Endodermal cell (in vitro differentiated cells): ENCODE data around the gene NIPAL4. TPM values are rescaled to one million over a fixed set of nuclear protein-coding genes. Genes with fewer than 3 reads are reported as not detected.

Experiments
- DNase-seq: peaks from one replicate; pipeline ENCODE4 v3.0.0-alpha.2; 2017
- H3K27ac ChIP-seq: 2 replicates; pipeline ENCODE4 v1.5.1; 2013; ENCODE audit warnings: mild to moderate bottlenecking, low read depth, low read length, moderate library complexity
- H3K27me3 ChIP-seq: 2 replicates; pipeline ENCODE4 v1.6.1; 2013; ENCODE audit warnings: mild to moderate bottlenecking, low read length, moderate library complexity; ENCODE audit not compliant: insufficient read depth, control insufficient read depth, poor library complexity, severe bottlenecking
- H3K36me3 ChIP-seq: 2 replicates; pipeline ENCODE4 v1.7.0; 2013; ENCODE audit warnings: mild to moderate bottlenecking, low read length, moderate library complexity; ENCODE audit not compliant: control insufficient read depth, insufficient read depth
- H3K4me1 ChIP-seq: one replicate; pipeline ENCODE4 v1.7.0; 2013; ENCODE audit warnings: low read length; ENCODE audit not compliant: control insufficient read depth, insufficient read depth
- H3K4me3 ChIP-seq: 2 replicates; pipeline ENCODE4 v1.5.1; 2013; ENCODE audit warnings: mild to moderate bottlenecking, low read length, moderate library complexity
- H3K9ac ChIP-seq: 2 replicates; pipeline ENCODE4 v1.6.1; 2013; ENCODE audit warnings: mild to moderate bottlenecking, low read length, moderate library complexity; ENCODE audit not compliant: poor library complexity, severe bottlenecking; ENCODE audit errors: extremely low read depth
- H3K9me3 ChIP-seq: 2 replicates; pipeline ENCODE4 v1.6.1; 2013; ENCODE audit warnings: mild to moderate bottlenecking, low read length, moderate library complexity; ENCODE audit not compliant: control insufficient read depth
- H3K27ac Mint-ChIP-seq: 2 replicates; pipeline ENCODE4 v1.8.0; 2020; ENCODE audit warnings: mixed read lengths
- H3K27me3 Mint-ChIP-seq: 2 replicates; pipeline ENCODE4 v1.8.0; 2021; ENCODE audit warnings: mild to moderate bottlenecking, mixed read lengths; ENCODE audit not compliant: insufficient read depth
- H3K36me3 Mint-ChIP-seq: 2 replicates; pipeline ENCODE4 v1.8.0; 2020; ENCODE audit warnings: low read depth, mixed read lengths
- H3K4me1 Mint-ChIP-seq: 2 replicates; pipeline ENCODE4 v1.8.0; 2020; ENCODE audit warnings: mixed read lengths
- H3K4me3 Mint-ChIP-seq: 2 replicates; pipeline ENCODE4 v1.8.0; 2020; ENCODE audit warnings: mild to moderate bottlenecking, moderate library complexity, mixed read lengths
- H3K9me3 Mint-ChIP-seq: 2 replicates; pipeline ENCODE4 v1.8.0; 2020; ENCODE audit warnings: mild to moderate bottlenecking, mixed read lengths
- WGBS, 2 experiments: methylation state at CpG; one replicate each; pipeline versions ENCODE4 v1.1.5 to v1.1.7; 2013; ENCODE audit warnings: missing lambda C conversion rate in 2 of 2, mixed read lengths in 1 of 2; ENCODE audit not compliant: insufficient coverage in 1 of 2, insufficient read length in 1 of 2; 5-methylcytosine and 5-hydroxymethylcytosine counted together
- total RNA-seq, 2 donors: library from RNA; stranded (reverse); fragmentation: NEBNext Ultra II Directional in 1 of 2; extraction: Animal tissue kit (Norgen Biotek cat#: 25700) in 1 of 2; gene quantifications; 2 replicates in 1 of 2; 3 replicates in 1 of 2; pipeline ENCODE4 v1.2.1, GENCODE V29; 2021
- TF ChIP-seq, protein P1 (sequence below): fragments of 200-600 bp; sonication (generic); conservative IDR thresholded peaks from 2 replicates; pipeline ENCODE4 v1.5.0; 2021; ENCODE audit warnings: antibody characterized with exemption, mild to moderate bottlenecking

The NIPAL4 gene
- total RNA-seq, 2 donors from 2014 or later, result not detected

DNA sequence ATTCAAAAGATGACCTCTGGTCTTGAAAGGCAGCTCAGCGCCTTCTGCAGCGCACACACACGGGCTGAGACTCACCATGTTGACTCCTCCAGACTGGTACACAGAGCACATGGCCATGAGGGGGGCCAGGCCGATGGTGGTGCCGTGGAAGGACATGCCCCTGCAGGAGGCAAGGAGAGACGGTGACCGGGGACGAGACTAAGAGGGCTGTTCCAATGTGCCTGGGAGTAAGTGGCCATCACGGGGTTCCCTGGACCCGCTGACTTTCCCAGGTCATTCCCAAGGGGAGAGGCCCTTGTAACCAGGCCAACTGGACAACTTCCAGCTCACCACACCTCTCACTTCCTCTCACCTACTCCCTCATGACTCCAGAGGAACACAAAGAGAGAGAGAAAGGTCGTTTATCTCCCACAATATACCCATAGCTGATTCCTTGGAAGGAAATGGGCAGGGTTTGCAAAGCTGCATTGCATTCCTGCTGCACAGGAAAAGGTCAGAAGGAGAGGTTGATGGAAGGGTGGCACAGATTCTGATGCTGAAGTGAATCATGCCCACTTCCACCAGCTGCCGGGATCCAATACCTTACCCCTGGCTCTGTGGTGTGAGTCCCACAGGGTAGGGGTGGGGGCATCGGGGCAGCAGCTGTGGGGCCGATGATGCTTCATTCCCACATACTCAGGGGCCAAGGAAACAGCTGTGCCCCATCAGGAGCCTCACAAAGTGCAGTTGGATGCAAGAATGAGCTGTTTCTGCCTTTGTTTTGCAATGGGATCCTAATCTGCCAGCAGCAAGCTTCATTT lies 47.2 kb downstream of the NIPAL4 start:
- H3K9ac ChIP-seq, result no peak overlapping the region
- Mint-ChIP-seq H3K36me3 (peaks cover 88% of the 10 kb centered on the region), H3K4me1 (no peaks in the 10 kb centered on the region), H3K27me3 (no peaks in the 10 kb centered on the region), H3K9me3 (no peaks in the 10 kb centered on the region), H3K4me3 (no peak overlapping the region), H3K27ac (no peak overlapping the region)
- H3K27me3 ChIP-seq, result no peaks in the 10 kb centered on the region
- no peaks in the 10 kb centered on the region for H3K9me3 ChIP-seq
- H3K36me3 ChIP-seq, result peaks cover 96% of the 10 kb centered on the region
- WGBS, 2 experiments, result 97% methylated on average over 10 to 13 of the region's 14 CpGs
- no peaks in the 10 kb centered on the region for H3K4me1 ChIP-seq
- TF ChIP-seq, protein P1, sequence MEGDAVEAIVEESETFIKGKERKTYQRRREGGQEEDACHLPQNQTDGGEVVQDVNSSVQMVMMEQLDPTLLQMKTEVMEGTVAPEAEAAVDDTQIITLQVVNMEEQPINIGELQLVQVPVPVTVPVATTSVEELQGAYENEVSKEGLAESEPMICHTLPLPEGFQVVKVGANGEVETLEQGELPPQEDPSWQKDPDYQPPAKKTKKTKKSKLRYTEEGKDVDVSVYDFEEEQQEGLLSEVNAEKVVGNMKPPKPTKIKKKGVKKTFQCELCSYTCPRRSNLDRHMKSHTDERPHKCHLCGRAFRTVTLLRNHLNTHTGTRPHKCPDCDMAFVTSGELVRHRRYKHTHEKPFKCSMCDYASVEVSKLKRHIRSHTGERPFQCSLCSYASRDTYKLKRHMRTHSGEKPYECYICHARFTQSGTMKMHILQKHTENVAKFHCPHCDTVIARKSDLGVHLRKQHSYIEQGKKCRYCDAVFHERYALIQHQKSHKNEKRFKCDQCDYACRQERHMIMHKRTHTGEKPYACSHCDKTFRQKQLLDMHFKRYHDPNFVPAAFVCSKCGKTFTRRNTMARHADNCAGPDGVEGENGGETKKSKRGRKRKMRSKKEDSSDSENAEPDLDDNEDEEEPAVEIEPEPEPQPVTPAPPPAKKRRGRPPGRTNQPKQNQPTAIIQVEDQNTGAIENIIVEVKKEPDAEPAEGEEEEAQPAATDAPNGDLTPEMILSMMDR, result no peak
- no peak for DNase-seq
- H3K27ac ChIP-seq, result no peak overlapping the region
- H3K4me3 ChIP-seq, result no peak overlapping the region

DNA sequence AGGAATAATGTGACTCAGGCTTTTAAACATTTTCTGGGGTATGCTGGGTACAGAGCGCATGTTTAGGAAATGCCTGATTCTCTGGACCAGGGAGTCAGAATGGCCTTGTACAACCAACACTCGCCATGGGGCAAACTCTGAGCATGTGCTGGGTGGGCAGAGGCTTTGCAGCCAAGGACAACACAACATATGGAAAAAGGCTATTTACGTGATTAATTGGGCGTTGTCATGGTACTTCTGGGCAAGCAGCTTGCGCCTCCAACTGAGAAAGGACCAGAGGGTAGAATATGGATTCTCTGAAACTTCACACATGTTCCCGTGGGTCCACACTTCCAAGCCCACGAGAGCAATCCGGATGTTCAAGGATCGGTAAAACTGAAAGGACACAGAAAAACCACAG lies 49.1 kb downstream of the NIPAL4 start:
- Mint-ChIP-seq H3K27me3 (no peaks in the 10 kb centered on the region), H3K27ac (no peak overlapping the region), H3K4me3 (no peak overlapping the region), H3K36me3 (peaks cover 92% of the 10 kb centered on the region), H3K4me1 (no peaks in the 10 kb centered on the region), H3K9me3 (no peaks in the 10 kb centered on the region)
- no peak overlapping the region for H3K9ac ChIP-seq
- no peak overlapping the region for H3K27ac ChIP-seq
- H3K9me3 ChIP-seq, result no peaks in the 10 kb centered on the region
- peaks cover 97% of the 10 kb centered on the region for H3K36me3 ChIP-seq
- H3K4me3 ChIP-seq, result no peak overlapping the region
- TF ChIP-seq, protein P1, result no peak
- no peak for DNase-seq
- no peaks in the 10 kb centered on the region for H3K4me1 ChIP-seq
- H3K27me3 ChIP-seq, result no peaks in the 10 kb centered on the region
- WGBS, 2 experiments, result 94 to 98% methylated on average over 5 to 9 of the region's 9 CpGs

DNA sequence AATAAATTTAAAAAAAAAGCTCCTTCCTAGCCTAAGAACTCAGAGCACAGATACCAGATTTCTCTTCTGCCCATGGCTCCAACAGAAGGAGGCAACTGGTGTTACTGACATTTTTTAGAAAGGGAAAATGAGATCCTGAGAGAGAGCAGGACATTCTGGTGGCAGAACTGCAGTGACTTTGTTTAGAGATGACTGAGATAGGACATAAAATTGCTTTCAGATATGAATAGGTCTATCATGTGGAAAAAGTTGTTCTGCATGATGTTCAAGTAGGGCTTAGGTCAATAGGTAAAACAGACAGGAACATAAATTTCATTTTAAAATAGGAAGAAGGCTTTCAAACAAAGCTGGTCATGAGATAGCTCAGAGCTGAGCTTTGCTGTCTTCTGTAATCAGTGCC lies 49.6 kb downstream of the NIPAL4 start:
- Histone ChIP-seq H3K27me3 (no peaks in the 10 kb centered on the region), H3K36me3 (peaks cover 97% of the 10 kb centered on the region), H3K27ac (no peak overlapping the region), H3K4me3 (no peak overlapping the region), H3K9me3 (no peaks in the 10 kb centered on the region), H3K9ac (no peak overlapping the region), H3K4me1 (no peaks in the 10 kb centered on the region)
- Mint-ChIP-seq H3K36me3 (peaks cover 89% of the 10 kb centered on the region), H3K4me1 (no peaks in the 10 kb centered on the region), H3K4me3 (no peak overlapping the region), H3K27me3 (no peaks in the 10 kb centered on the region), H3K9me3 (no peaks in the 10 kb centered on the region), H3K27ac (no peak overlapping the region)
- DNase-seq, result no peak
- TF ChIP-seq, protein P1, result no peak
